CD8-positive, alpha-beta memory T cell (primary cell): ENCODE results near the gene TAC3. TPM values are rescaled to one million over a fixed set of nuclear protein-coding genes. Genes with fewer than 3 reads are reported as not detected.
"Not testable (repeated sequence)": the region's sequence is repeated elsewhere in the genome, so short reads cannot be mapped to it uniquely, and the experiment has no call there.

Source experiments
- CTCF ChIA-PET: fragments of 350-600 bp; sonication (Branson Sonifier 250); formaldehyde crosslinking; loops from one replicate; lab custom pipeline; 2021; ENCODE audit warnings: antibody characterized with exemption; lab: Charles Lee
- POLR2A ChIA-PET: fragments of 350-600 bp; sonication (Branson Sonifier 250); formaldehyde crosslinking; loops from one replicate; lab custom pipeline; 2021; ENCODE audit warnings: antibody characterized with exemption; lab: Charles Lee
- DNase-seq, 5 donors: peaks; one replicate each; pipeline versions ENCODE4 v3.0.0 to v3.0.0-alpha.2; 2020 to 2022; ENCODE audit warnings: mixed read lengths in 1 of 5
- H3K27ac ChIP-seq: one replicate; pipeline ENCODE4 v1.7.0; 2013; ENCODE audit warnings: low read depth, mild to moderate bottlenecking, low read length, moderate library complexity
- H3K27me3 ChIP-seq: 2 replicates; pipeline ENCODE4 v1.7.0; 2013; ENCODE audit warnings: low read length, mild to moderate bottlenecking; ENCODE audit not compliant: insufficient read depth, poor library complexity, severe bottlenecking
- H3K36me3 ChIP-seq: 2 replicates; pipeline ENCODE4 v1.7.0; 2013; ENCODE audit warnings: mild to moderate bottlenecking, low read length, moderate library complexity; ENCODE audit not compliant: insufficient read depth
- H3K4me1 ChIP-seq: 2 replicates; pipeline ENCODE4 v1.7.0; 2013; ENCODE audit warnings: mild to moderate bottlenecking, low read length, moderate library complexity; ENCODE audit not compliant: insufficient read depth
- H3K4me3 ChIP-seq: 2 replicates; pipeline ENCODE4 v1.7.0; 2013; ENCODE audit warnings: mild to moderate bottlenecking, low read length
- H3K9me3 ChIP-seq: 2 replicates; pipeline ENCODE4 v1.7.0; 2013; ENCODE audit warnings: mild to moderate bottlenecking, low read length
- H3K27ac Mint-ChIP-seq, 8 donors: one replicate each; pipeline ENCODE4 v1.8.0; 2020 to 2021; ENCODE audit warnings: mixed read lengths in 8 of 8, mild to moderate bottlenecking in 6 of 8, inconsistent platforms in 3 of 8, moderate library complexity in 3 of 8
- H3K27me3 Mint-ChIP-seq, 2 donors: one replicate each; pipeline ENCODE4 v1.8.0; 2020 to 2021; ENCODE audit warnings: mixed read lengths in 2 of 2, mild to moderate bottlenecking in 1 of 2, moderate library complexity in 1 of 2
- H3K36me3 Mint-ChIP-seq, 3 donors: one replicate each; pipeline ENCODE4 v1.8.0; 2020 to 2021; ENCODE audit warnings: mixed read lengths in 3 of 3, inconsistent platforms in 1 of 3, mild to moderate bottlenecking in 1 of 3
- H3K4me1 Mint-ChIP-seq, 3 donors: one replicate each; pipeline ENCODE4 v1.8.0; 2020 to 2021; ENCODE audit warnings: mixed read lengths in 3 of 3, inconsistent platforms in 1 of 3, mild to moderate bottlenecking in 1 of 3
- H3K4me3 Mint-ChIP-seq, 7 donors: one replicate each; pipeline ENCODE4 v1.8.0; 2020 to 2021; ENCODE audit warnings: mixed read lengths in 7 of 7, mild to moderate bottlenecking in 6 of 7, moderate library complexity in 4 of 7, inconsistent platforms in 2 of 7
- H3K9me3 Mint-ChIP-seq, 5 donors: one replicate each; pipeline ENCODE4 v1.8.0; 2020 to 2022; ENCODE audit warnings: mixed read lengths in 5 of 5, mild to moderate bottlenecking in 3 of 5, moderate library complexity in 2 of 5, inconsistent platforms in 1 of 5
- polyA plus RNA-seq: library from polyadenylated mRNA; unstranded; fragments of 300-500 nt; fragmentation: Illumina TruSeq; gene quantifications from one replicate; pipeline ENCODE4 v1.2.3, GENCODE V29; 2021
- total RNA-seq, 2 experiments: library from RNA; stranded (reverse); gene quantifications; one replicate each; pipeline ENCODE4 v1.2.3, GENCODE V29; 2021

The TAC3 gene
- total and polyA plus RNA-seq, 3 experiments from 2014 or later = not detected

GRCh38 chr12:57019983-57020719 lies 3.8 kb upstream of the TAC3 start:
- Mint-ChIP-seq H3K9me3 (no peaks in the 10 kb centered on the region), H3K27me3 (peaks cover 7 to 11% of the 10 kb centered on the region in 2 donors), H3K27ac (peak overlapping the region in 2 of 8 donors; percentile 50 to 70), H3K4me1 (no peaks in the 10 kb centered on the region), H3K36me3 (no peaks in the 10 kb centered on the region), H3K4me3 (no peak overlapping the region)
- POLR2A ChIA-PET = interaction anchor here (0.6 kb wide), 1 partner anchor 641 kb away, joined by 7 read pairs; no protein-coding TSS in a partner anchor
- Histone ChIP-seq H3K27ac (no peak overlapping the region), H3K27me3 (no peaks in the 10 kb centered on the region), H3K9me3 (no peaks in the 10 kb centered on the region), H3K4me3 (no peak overlapping the region), H3K4me1 (peaks cover 25% of the 10 kb centered on the region), H3K36me3 (no peaks in the 10 kb centered on the region)
- DNase-seq = no peak
- CTCF ChIA-PET = no interaction called here

DNA sequence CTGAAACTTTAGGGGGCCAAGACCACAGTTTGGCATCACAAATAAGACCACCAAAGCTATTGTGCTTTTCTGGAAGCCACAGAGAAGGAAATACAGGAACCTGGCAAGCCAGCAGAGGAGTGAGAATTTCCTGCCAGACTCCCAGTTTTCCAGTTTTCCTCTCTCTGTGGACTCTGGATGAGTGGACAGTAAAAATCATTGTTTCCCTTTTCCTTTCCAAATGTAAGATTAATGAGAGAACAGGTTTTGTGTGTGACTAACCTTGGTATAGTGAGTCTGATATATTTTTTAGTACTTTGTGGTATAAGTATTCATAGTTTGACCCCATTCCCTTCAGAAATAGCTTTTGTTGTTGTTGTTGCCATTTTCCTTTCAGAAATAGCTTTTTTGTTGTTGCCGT lies 2.6 kb upstream of the TAC3 start:
- no peaks in the 10 kb centered on the region for H3K9me3 Mint-ChIP-seq
- H3K27ac ChIP-seq = no peak overlapping the region
- CTCF ChIA-PET = interaction anchor here (0.7 to 1.2 kb wide), 4 partner anchors 8 to 93 kb away, joined by 3 to 4 read pairs (median 3); no protein-coding TSS in a partner anchor

GRCh38 chr12:57018353-57018752 lies 2.0 kb upstream of the TAC3 start:
- H3K27me3 ChIP-seq, H3K9me3 Mint-ChIP-seq, H3K27ac ChIP-seq, H3K4me1 Mint-ChIP-seq, H3K27ac Mint-ChIP-seq, H3K36me3 Mint-ChIP-seq, H3K4me3 ChIP-seq, DNase-seq, H3K4me3 Mint-ChIP-seq, H3K36me3 ChIP-seq, H3K9me3 ChIP-seq: not testable (repeated sequence)
- ChIA-PET CTCF (interaction anchor here (0.7 to 1.2 kb wide), 4 partner anchors 9 to 93 kb away, joined by 3 to 4 read pairs (median 3); no protein-coding TSS in a partner anchor), POLR2A (interaction anchor here (0.6 kb wide), 1 partner anchor 44 kb away, joined by 4 read pairs; no protein-coding TSS in a partner anchor)
- peaks cover 25% of the 10 kb centered on the region for H3K4me1 ChIP-seq
- H3K27me3 Mint-ChIP-seq = peaks cover 13 to 26% of the 10 kb centered on the region in 2 donors

More for the DNA sequence above, 2.6 kb upstream of the TAC3 start:
- Histone ChIP-seq H3K4me1 (peaks cover 25% of the 10 kb centered on the region), H3K36me3 (no peaks in the 10 kb centered on the region), H3K9me3 (no peaks in the 10 kb centered on the region), H3K27me3 (peaks cover 3% of the 10 kb centered on the region), H3K4me3 (no peak overlapping the region)
- no peaks in the 10 kb centered on the region for H3K36me3 Mint-ChIP-seq
- no peak overlapping the region for H3K27ac Mint-ChIP-seq
- POLR2A ChIA-PET = no interaction called here
- H3K4me3 Mint-ChIP-seq = no peak overlapping the region
- no peak for DNase-seq
- no peaks in the 10 kb centered on the region for H3K4me1 Mint-ChIP-seq
- peaks cover 12 to 24% of the 10 kb centered on the region in 2 donors for H3K27me3 Mint-ChIP-seq

DNA sequence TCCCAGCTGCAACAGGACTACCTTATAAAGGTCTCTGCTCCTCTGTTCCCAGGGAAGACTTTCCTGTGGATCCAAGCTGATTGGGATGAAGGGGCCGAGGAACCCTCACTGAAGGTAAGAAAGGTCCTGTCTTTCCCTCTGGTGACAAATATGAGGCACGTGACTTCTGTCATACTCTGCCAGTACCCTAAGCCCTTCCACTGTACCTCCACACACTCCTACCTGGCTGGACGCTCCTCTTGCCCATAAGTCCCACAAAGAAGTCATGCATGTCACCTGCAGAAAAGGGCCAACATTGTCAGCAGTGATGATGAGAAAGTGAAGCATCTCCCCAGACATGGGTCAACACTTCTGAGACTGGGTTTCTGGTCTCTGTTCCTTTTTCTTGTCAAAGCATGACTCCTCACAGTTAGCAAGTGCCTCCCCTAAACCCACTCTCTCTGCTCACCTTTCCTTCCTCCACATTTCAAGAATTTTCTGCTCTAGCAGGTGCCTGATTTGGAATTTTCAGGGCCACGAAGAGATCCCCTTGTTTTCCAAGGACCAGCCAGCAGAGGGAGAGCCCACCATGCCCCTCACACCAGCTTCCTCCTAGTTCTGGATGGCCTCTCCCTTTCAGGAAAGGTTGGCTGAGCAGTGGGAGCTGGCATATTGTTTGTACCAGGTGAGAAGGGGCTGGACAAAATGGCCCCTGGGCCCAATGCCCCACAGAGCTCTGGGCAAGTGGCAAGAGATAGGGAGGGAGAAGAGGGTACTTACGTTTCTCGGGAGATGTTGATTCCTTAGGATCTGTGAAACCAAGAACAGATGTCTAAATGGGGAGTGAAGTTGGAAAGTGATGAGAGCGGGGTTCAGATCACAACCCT lies 3.5 kb downstream of the TAC3 start:
- H3K27me3 ChIP-seq = peaks cover 3% of the 10 kb centered on the region
- H3K36me3 ChIP-seq = no peaks in the 10 kb centered on the region
- no peak for DNase-seq
- peaks cover 17 to 18% (median 18%) of the 10 kb centered on the region in 3 donors for H3K4me1 Mint-ChIP-seq
- peak overlapping the region in 3 of 8 donors; percentile 74 to 84 (median 83) for H3K27ac Mint-ChIP-seq
- H3K9me3 ChIP-seq = no peaks in the 10 kb centered on the region
- H3K4me3 Mint-ChIP-seq = no peak overlapping the region
- peaks cover 26% of the 10 kb centered on the region for H3K4me1 ChIP-seq
- H3K27ac ChIP-seq = no peak overlapping the region
- no peaks in the 10 kb centered on the region for H3K36me3 Mint-ChIP-seq
- no peak overlapping the region for H3K4me3 ChIP-seq
- H3K27me3 Mint-ChIP-seq = peaks cover 9 to 26% of the 10 kb centered on the region in 2 donors
- H3K9me3 Mint-ChIP-seq = no peaks in the 10 kb centered on the region
- POLR2A ChIA-PET = no interaction called here
- CTCF ChIA-PET = interaction anchor here (0.7 kb wide), 1 partner anchor 56 kb away, joined by 3 read pairs; no protein-coding TSS in a partner anchor

DNA sequence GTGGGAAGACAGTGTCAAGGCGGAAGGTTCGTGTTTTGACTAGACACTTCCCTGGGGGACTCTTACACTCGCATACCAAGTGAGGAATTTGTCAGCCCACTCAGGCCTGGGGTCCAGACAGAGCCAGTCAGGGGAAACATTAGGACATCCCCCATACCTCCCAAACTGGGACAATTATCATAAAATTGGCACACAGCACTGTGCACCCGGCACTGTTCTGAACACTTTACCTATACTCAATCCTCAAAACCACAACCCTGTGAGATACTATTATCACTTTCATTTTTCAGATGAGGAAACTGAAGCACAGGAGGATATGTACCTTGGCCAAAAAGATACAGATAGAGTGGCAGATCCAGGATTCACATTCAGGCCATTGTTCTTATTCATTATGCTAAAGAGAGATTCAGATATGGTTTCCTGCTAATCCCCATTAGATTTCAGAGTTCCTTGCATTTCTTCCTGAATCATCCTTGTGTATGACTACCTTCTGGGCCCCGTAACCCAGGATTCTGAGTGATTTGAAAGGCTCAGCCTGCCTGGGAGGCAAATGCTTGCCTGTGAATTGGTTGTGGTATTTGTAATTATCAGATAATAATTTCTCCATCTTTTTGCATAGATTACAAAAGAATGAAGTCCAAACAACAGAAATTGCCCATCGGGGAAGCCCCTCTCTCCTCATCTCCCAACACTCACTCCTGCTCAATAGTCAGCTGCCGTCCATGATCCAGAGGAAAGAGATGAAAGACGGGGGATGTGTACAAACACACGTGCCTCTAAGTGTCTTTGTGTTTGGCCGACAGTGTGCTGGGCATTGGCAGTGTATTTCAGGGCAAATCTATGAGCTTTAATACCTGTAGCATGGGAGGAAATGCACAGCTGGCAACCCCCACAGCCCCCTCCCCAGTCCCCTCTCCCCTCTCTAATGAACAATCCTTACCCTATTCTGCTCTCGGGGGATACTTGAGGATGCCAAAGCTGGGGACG lies 4.6 kb downstream of the TAC3 start:
- peak overlapping the region in 5 of 8 donors; percentile 8 to 82 (median 70) for H3K27ac Mint-ChIP-seq
- CTCF ChIA-PET = interaction anchor here (0.6 to 1.2 kb wide), 4 partner anchors 16 to 328 kb away, joined by 3 to 6 read pairs (median 3); no protein-coding TSS in a partner anchor
- peaks cover 23 to 27% (median 26%) of the 10 kb centered on the region in 3 donors for H3K4me1 Mint-ChIP-seq

GRCh38 chr12:57010627-57011247 lies 5.6 kb downstream of the TAC3 start:
- Histone ChIP-seq H3K4me1 (peaks cover 41% of the 10 kb centered on the region), H3K27ac (no peak overlapping the region), H3K36me3 (no peaks in the 10 kb centered on the region), H3K9me3 (no peaks in the 10 kb centered on the region), H3K27me3 (peaks cover 3% of the 10 kb centered on the region), H3K4me3 (no peak overlapping the region)
- ChIA-PET POLR2A (interaction anchor here (1.0 kb wide), 1 partner anchor 102 kb away, joined by 3 read pairs; no protein-coding TSS in a partner anchor), CTCF (interaction anchor here (0.6 to 1.2 kb wide), 4 partner anchors 17 to 327 kb away, joined by 3 to 6 read pairs (median 3); no protein-coding TSS in a partner anchor)
- Mint-ChIP-seq H3K9me3 (no peaks in the 10 kb centered on the region), H3K27ac (peak overlapping the region in 2 of 8 donors; percentile 64 to 82), H3K4me1 (peaks cover 27 to 33% (median 31%) of the 10 kb centered on the region in 3 donors), H3K36me3 (peaks cover 0 to 4% (median 0%) of the 10 kb centered on the region in 3 donors), H3K27me3 (peaks cover 8 to 21% of the 10 kb centered on the region in 2 donors), H3K4me3 (no peak overlapping the region)
- DNase-seq = no peak

More for the DNA sequence above, 4.6 kb downstream of the TAC3 start:
- Mint-ChIP-seq H3K4me3 (peak overlapping the region in 5 of 7 donors; percentile 51 to 54 (median 52)), H3K9me3 (no peaks in the 10 kb centered on the region), H3K27me3 (peaks cover 9 to 26% of the 10 kb centered on the region in 2 donors), H3K36me3 (peaks cover 0 to under 1% (median 0%) of the 10 kb centered on the region in 3 donors)
- POLR2A ChIA-PET = interaction anchor here (1.0 kb wide), 1 partner anchor 101 kb away, joined by 3 read pairs; no protein-coding TSS in a partner anchor
- no peaks in the 10 kb centered on the region for H3K36me3 ChIP-seq
- H3K4me1 ChIP-seq = peaks cover 38% of the 10 kb centered on the region
- no peaks in the 10 kb centered on the region for H3K9me3 ChIP-seq
- no peak overlapping the region for H3K27ac ChIP-seq
- H3K4me3 ChIP-seq = no peak overlapping the region
- peaks cover 3% of the 10 kb centered on the region for H3K27me3 ChIP-seq
- peak in 2 of 5 donors; percentile 15 to 29 for DNase-seq
